NOMO-1 treated with dmso at 0.1 percent for 144 hours (cell line): Measurements from ENCODE around the gene TMEM30B.
A peak's percentile ranks its signal among the peaks of the same experiment; 100 is the strongest.
"Not testable (repeated sequence)": the region's sequence is repeated elsewhere in the genome, so short reads cannot be mapped to it uniquely, and the experiment has no call there.

Experiments used
- DNase-seq: peaks from one replicate; lab custom pipeline; 2025; ENCODE audit not compliant: unreplicated experiment; lab: John Stamatoyannopoulos, UW

The TMEM30B gene

GRCh38 chr14:61266891-61267740 is 14.0 kb downstream of the TMEM30B start:
- DNase-seq: no peak

GRCh38 chr14:61266436-61266835 is 14.7 kb downstream of the TMEM30B start:
- no peak for DNase-seq

GRCh38 chr14:61264651-61265050 is 16.5 kb downstream of the TMEM30B start:
- DNase-seq: no peak

DNA sequence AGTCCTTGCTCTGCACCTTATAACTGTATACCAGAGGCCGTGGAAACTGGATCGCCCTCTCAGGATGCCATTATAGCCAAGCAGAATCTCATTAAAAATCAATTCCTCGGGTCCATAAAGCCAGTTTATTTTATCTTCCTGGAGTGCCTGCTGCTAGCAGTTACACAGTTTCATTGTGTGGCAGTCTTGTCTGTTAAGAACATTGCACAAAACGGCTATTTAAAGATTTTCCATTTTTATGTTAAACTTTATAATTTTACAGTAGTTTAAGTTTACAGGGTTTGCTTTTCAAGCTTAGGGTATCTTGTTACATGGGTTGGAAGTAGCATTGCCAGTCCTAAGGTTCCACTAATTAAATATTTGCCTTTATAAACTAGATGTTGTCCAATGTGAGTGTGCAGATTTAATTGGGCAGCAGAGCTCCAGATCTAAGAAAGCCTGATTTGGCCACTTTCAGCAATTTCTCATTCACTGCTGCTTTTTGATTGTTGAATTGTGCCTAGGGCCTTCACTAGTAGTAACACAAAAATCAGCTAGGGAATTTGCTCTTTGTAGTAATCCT is 17.0 kb downstream of the TMEM30B start:
- no peak for DNase-seq

GRCh38 chr14:61262082-61262481 is 19.1 kb downstream of the TMEM30B start:
- no peak for DNase-seq

DNA sequence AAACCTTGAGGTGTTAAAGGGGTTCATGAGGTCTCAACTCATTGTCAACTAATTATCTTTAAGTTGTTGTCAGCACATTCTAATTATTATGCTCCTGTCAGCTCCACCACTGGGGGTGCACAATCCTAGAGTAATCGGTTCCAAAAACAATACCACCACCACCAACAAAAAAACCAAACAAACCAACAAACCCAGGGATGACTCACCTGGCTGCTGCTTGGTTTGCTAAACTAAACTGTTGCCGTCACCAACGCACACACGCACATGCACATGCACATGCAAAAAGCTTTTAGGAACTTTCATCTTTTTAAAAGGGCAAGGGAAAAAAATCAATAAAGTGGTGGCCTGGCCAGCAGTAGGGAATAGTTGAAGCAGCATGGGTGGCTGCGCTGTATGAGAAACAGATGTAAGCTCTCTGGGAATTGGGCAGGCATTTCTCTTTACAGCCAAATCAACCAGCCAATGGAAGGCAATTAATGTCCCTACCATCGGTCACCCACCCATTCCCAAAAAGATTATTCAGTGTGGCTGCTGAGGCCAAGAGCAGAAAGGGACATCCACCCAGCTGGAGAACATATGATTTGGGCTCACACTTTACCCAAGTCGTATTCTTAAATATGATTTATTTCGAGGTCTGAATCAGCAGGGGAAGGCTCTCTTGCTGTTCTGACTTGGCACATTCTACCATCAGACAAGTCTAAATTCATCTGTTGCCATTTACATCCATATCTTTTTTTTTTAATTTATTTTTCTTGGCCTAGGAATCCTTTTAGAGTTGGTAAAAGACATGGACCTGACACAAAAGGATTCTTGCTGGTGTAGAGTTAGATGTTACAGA is 20.0 kb downstream of the TMEM30B start:
- no peak for DNase-seq

GRCh38 chr14:61258985-61259384 is 22.2 kb downstream of the TMEM30B start:
- no peak for DNase-seq

DNA sequence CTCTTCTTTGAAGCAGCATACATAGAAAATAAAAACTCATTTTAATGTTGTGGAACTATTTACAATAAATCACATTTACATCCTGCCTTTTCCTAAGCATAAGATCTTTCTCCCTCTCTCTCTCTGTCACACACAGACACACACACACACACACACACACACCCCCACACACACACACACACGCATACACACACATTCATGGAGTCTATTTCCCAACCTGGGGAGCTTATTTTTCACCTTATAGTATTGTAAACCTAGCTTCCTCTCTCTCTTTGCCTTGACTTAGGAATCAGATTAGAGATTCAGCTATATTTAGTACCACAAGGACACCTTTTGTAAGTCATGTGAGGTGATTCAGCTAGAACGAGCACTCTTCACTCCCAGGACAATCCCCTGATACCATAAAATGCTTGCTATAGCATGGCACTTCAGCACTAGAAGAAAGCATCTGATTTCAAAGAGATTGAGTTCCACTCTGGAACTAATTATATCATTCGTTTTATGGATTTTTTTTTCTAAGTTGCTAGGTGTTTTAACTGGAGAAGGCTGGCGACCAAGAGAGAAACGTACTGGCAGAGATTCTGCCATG is 23.6 kb downstream of the TMEM30B start:
- no peak for DNase-seq

DNA sequence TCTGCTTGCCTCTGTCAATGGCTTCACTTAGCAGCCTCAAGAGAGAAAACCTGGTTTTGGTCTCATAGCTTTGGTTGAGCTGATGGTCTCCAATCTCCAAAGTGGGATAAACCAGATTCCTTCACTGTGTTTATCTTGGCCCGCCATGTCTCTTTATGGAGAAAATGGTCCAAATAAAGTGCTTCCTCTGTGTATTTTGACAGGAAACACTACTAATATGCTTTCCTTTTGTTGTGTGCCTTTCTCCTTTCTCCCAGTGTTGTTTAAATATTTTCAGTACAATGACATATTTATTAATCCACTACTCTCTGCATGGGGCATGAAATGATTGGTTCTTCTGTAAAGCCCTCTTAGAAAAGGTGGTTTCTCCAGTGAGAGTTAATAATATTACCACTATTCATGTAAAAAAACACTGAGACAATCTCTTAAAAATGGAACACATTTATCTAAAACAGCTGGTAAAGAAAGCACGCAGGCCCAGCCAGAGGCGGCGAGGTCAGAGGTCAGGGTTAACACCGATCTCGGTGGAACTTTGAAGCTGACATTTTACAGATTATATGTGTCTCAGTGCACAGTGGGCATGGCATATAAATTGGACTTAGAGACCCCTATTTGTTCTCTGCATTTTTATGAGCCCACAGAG is 24.2 kb downstream of the TMEM30B start:
- no peak for DNase-seq

DNA sequence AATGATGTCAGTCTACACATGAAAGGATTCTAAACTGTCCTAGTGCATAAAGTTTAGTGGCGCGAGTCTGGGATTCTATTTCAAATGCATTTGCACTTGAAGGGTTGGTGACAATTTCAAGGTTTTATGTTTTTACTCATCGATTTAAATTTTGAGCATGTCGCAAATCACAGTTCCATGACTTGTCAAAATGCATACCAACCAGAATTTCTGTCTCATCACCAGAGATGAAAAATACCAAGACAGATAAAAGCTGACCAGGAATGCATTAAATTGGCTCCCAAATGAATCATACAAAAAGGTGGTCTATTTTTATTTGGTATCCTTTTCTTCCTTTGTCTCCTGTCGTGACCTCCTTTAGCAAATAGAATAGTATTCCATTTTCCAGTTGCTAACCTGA is 25.2 kb downstream of the TMEM30B start:
- DNase-seq: no peak

GRCh38 chr14:61254808-61255526 is 26.2 kb downstream of the TMEM30B start:
- no peak for DNase-seq

DNA sequence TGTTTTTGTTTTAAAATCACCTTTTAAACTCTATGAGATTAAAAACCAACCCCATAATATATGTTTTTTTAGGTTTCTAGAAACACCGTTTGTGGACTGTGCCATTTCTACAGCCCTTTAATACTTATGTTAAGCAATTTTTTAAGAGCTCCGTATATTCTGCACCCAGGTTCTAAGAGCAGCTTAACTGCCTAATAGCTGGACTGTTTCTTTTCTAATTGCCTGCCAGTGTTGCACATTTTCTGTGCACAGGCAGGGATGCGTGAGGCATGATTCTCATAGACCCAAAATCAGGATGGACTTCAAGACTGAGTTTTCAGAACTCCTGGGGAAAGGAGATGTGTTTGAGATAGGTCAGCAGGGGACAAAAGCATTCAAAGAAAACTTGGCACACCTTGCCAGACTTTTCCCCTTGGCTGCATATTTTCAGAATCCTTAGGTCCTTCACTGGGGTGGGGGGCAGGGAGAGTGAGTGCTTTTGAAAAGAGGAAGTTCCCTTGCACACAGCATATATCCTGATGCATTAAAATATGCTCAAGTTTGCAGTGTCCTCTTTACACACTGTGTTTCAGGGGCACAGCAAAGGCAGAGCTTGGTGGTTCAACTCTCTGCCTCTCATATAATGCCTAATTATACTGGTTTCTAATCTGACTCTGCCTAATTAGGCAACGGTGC is 27.9 kb downstream of the TMEM30B start:
- no peak for DNase-seq

DNA sequence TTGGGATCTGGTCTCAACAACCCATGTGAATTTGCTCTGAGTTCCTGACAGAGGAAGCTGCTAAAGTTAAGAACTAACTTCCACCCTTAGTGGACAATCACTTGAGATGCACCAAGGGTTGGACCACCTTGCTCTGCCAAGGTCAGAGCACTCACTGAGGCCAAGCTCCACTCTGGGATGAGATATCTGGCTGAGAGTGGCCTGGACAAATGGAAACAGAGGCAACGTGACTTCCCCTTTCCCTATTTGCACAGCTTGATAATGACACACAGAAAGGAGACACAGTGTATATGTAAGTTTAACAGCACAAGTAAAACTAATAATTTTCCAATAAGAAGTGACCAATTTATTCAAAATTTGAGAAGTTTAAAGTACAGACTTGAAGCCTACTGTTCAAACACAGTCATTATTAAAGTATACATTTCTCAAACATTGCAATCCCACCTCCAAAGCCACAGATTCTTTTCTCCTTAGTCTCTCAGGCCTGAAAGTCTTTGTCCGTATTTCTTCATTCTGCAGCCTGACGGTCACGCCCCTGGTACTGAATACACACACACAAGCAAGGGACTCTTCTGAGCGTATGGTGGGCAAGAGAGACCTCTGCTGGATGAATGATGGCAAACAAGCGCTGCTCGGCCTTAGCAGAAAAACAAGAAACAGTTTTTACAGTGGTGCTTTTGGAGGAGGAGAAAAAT is 28.6 kb downstream of the TMEM30B start:
- peak; percentile 66 for DNase-seq

DNA sequence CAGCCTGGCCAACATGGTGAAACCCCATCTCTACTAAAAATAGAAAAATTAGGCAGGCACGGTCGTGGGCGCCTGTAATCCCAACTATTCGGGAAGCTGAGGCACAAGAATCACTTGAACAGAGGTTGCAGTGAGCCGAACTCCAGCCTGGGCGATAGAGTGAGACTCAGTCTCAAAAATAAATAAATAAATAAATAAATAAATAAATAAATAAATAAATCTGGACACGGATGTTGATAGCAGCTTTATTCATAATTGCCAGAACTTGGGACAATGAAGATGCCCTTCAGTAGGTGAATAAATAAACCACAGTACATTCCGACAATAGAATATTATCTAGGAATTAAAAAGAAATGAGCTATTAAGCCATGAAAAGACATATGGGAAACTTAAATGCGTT is 31.1 kb downstream of the TMEM30B start:
- no peak for DNase-seq

GRCh38 chr14:61247935-61248334 is 33.2 kb downstream of the TMEM30B start:
- DNase-seq: no peak

DNA sequence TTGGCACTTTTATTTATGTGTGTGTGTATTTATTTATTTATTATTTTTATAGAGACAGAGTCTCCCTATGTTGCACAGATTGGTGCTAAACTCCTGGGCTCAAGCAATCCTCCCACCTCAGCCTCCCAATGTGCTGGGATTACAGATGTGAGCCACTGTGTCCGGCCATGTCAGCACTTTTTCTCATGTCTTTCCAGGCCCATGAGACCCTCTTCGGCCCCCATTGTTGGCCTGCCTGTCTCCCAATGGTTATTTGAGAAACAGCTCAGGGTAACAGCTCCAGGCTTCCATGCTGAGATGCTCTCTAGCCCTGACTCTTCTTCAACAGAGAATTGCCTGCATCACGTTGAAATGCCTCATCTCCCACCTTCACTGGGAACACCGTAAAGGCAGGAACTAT is 34.4 kb downstream of the TMEM30B start:
- DNase-seq: no peak

DNA sequence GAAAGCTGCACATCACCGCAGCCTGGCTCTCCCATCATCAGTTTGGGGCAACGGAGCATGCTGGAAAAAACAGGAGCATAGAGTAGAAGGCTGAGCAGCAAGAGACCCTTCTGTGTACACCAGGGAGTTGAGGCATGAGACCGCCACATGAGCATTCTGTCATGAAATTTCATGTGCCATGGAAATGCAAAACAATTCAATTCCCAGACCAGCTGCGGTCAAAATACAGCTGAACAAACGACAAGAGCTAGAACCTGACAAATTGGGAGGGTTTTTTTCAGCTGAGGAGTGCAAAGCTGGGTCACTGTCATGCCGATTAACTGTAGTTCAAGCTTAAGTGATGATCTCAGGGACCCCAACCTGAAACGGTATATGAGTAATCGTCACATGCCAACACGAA is 37.1 kb downstream of the TMEM30B start:
- no peak for DNase-seq

DNA sequence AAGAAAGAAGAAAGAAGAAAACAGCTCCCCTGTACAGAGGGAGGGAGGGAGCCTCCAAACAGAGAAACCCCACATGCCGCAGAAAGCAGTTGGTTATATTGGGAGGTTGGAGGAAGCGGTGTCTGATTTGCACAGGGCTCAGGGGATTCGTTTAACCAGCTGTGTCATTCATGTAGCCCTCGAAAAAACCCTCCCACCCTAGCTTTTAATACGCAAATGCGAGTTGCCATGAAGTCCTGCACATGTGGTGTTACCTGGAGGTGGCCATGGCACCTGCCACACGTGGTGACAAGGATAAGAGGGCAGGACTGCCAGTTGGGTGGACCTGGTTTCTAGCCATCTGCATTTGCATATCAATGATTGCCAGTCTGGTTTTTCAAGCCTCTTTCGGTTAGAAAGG is 40.9 kb downstream of the TMEM30B start:
- DNase-seq: no peak

GRCh38 chr14:61239285-61239684 is 41.9 kb downstream of the TMEM30B start:
- not testable (repeated sequence) for DNase-seq
